DMS53 (cell line): ENCODE data around the gene ACHE.

ENCODE experiments used
- DNase-seq: peaks from one replicate; lab custom pipeline; 2025; lab: John Stamatoyannopoulos, UW

Gene ACHE

DNA sequence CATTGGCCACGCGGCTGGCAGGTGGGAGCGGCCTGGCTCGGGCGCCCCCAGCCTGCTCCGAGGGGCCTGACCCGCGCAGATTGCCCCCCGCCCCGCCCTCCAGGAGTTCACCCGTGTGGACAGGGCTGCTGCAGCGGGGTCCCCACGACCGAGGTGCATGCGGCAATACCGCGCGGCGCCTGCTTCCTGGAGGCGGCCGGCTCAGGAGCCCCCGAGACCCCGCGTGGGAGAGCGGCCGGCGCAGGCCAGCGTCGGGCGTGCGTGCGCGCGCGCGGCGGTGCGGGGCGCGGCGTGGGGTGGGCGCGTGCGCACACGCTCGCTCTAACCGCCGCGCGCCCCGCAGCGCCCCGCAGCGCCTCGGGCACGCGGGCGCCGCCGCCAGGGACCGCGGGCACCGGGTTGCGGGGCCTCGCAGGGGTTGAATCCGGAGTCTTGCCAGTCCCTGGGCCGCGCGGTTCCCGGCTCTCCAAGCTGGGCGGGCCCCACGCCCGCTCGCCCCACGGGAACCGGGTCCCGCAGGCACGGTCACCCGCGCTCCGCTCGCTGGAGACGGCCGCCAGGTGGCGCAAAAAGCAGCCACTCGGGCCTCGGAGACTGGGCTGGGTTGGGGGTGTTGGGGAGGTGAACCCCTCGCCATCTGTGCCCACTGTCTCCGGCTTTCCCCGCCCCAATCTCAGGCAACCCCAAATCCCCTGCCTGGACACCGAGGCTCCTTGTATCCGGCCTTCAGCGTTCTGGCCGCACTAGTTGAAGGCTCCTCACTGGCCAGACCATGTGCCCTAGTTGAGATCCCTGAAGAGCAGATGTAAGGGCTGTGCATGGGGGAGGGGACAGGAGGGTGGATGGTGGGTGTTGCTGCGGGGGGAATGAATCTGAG lies 1.3 kb upstream of the ACHE start:
- DNase-seq = peak; percentile 67

DNA sequence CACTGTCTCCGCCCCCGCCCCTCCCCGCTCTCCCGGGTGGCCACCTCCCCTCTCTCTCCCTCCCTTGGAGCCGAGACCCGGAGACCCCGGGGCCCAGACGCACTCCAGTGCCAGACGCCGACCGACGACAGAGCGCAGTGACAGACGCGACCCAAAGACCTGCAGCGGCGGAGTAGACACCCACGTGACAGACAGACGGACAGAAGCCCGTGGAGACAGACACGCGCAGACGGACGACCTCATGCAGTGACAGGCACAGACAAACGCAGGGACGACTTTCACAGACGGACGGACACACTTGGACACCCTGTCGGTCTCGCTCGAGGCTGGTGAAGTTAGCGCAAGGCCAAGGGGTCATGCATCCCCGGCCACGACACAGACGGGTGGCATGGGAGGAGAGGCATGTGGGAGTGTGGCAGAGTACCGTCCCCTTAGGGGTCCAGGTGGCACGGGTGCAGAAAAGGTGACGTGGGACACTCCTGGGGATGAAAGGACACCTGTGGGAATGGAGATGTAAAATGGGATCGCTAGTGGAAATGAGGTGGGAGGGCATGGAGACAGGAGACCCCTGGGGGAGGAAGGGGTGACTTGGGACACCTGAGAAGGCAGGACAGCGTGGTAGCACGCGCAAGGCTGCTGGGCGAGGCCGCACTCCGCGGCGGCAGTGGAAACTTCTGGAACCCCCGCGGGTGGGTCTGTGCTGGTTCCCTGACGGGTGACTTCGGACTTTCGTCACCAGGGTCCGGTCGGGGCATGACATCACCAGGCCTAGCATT lies 456 bp upstream of the ACHE start:
- DNase-seq = peak; percentile 55

DNA sequence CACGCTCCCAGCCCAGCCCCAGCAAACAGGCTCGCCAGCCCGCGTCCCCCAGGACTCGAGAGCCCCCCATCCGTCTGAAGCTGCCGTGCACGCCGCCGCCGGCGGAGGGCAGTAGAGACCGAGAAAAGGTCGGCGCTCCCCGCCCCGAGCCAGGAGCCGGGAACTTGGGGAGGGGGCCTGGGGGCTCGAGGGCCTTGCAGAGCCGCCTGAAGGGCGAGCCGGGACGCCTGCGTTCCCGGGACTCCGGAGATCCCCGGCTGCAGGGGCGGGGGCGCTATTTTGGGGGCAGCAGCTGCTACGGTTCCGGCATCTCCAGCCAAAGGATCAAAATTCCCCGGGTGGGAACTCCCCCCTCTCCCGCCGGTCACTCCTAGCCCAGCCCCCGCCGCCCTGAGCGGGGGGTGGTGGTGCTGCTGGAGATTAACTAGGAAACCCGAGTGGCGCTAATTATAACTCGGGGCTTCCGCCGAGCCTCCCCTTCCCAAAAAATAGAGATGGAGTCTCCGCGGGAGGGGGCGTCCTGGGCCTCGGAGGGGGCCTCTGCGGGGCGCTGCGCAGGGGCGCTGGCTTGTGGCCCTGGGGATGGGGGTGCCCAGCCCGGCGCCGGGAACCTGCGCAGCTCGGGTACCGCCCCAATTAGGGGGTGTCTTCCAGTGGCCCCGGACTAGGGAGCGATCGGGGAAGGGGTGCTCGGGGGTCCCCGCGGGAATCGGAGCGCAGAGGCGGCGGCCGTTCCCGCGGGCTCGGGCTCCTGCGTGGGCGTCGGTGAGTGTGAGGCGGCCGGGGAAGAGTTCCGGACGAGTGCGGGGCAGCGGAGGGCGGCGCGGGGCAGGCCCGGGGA lies 608 bp downstream of the ACHE start:
- DNase-seq = peak; percentile 41

DNA sequence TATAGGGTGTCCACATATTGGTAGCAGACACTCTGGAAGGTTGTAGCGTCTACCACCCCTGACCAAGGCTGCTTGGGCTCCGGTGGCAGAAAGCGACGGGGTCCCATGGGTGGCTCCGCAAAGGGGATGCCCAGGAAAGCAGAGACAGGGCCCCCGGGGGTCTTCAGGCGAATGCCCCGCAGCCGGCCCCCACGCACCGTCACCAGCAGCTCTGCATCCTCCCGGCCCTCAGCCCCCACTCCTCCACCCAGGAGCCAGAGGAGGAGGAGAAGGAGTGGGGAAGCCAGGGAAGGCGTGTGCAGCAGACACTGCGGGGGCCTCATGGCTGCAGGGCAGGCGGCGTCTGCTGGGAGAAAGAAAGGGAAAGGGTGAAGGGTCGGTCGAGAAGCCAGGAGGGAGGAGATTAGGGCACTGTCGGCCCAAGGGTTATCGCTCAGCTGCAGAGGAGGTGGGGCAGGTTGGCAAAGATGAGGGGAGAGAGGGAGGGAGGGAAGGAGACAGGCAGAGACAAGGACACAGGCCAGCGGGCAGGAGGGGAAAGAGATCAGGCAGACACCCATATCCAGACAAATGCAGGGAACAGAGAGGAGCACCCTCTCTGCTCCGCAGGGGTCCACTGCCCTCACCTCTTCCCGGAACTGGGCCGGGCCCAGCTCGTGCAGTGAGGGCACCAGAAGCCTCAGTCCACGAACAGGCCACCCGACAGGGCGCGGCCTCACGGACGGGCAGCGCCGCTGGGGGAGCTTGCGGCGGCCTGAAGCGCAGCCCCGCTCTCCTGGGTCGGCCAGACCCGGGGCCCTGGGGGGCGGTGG lies 1.6 kb downstream of the ACHE start:
- no peak for DNase-seq

DNA sequence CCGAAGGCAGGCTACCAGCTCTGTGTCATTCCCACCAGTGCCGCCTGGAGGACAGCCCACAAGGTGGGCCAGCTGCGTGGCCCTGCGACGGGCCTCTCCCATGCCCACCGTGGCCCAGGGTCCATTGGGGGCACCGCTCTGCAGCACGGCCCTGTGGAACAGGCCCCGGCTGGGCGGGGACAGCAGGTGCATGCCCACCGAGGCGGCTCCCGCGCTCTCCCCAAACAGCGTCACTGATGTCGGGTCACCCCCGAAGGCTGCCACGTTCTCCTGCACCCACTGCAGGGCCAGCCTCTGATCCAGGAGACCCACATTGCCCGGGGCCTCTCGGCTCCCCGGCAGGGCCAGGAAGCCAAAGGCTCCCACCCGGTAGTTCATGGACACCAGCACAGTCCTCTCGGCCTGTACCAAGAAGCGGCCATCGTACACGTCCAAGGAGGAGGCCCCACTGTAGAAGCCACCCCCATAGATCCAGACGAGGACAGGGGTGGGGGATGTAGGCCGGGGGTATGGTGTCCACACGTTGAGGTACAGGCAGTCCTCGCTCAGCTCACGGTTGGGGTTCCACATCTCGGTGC lies 2.3 kb downstream of the ACHE start:
- DNase-seq = no peak

DNA sequence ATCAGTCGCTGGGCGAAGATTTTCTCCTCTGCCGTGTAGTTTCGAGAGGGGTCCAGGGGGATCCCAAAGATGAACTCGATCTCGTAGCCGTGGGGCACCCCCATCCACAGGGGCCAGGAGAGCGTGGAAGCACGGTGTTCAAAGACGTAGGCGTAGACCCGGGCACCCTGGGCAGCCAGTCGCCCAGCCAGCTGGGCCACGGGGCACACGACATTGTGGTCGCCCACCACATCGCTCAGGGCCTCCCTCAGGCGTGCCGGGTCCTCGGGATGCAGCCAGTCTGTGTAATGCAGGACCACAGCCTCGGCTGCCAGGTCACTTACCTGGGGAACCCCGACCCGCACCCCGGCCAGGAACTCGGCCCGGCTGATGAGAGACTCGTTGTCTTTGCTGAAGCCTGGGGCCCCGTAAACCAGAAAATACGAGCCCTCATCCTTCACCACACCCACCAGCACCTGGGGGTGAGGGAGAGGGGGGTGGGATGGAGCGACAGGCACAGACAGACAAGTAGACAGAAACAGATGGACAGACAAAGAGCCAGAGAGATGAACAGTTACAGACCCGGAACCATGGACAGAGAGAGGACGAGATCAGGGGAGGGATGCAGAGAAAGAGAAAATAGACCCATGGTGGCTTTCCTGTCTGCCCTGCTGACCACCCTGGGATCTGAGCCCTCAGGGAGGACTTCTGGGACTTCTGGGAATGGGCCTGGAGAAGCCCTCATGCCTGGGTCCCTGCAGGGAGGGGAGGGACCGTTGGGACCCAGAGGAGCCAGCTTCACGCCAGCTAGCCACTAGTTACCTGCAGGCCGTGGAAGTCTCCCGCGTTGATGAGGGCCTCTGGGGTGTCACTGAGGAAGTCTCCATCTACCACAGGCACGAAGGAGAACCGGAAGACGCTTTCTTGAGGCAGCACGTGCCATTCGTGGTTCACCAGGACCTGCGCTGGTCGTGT lies 3.0 kb downstream of the ACHE start:
- DNase-seq = no peak

DNA sequence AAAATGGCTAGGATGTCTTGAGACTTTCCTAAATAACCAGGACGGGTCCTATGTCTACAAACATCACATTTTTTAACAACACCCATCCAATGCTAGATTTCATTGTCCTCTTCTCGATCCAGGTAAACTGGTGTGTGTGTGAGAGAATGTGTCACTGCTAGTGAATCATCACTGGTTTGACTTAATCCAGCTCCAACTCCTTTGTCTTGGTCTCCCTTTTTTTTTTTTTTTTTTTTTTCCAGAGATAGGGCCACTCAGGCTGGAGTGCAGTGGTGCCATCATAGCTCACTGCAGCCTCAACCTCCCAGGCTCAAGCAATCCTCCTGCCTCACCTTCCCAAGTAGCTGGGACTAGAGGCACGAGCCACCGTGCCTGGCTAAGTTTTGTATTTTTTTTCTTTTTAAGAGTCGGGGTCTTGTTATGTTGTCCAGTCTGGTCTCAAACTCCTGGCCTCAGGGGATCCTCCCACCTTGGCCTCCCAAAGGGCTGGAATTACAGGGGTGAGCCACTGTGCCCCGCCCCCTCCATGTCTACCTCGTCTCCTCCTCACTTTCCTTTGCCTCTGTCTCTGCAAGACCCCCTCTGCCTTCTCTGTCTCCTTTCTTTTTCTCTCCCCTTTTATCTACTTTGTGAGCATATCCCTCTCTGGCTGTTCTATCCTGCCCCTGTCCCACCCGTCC lies 4.0 kb downstream of the ACHE start:
- peak; percentile 74 for DNase-seq

DNA sequence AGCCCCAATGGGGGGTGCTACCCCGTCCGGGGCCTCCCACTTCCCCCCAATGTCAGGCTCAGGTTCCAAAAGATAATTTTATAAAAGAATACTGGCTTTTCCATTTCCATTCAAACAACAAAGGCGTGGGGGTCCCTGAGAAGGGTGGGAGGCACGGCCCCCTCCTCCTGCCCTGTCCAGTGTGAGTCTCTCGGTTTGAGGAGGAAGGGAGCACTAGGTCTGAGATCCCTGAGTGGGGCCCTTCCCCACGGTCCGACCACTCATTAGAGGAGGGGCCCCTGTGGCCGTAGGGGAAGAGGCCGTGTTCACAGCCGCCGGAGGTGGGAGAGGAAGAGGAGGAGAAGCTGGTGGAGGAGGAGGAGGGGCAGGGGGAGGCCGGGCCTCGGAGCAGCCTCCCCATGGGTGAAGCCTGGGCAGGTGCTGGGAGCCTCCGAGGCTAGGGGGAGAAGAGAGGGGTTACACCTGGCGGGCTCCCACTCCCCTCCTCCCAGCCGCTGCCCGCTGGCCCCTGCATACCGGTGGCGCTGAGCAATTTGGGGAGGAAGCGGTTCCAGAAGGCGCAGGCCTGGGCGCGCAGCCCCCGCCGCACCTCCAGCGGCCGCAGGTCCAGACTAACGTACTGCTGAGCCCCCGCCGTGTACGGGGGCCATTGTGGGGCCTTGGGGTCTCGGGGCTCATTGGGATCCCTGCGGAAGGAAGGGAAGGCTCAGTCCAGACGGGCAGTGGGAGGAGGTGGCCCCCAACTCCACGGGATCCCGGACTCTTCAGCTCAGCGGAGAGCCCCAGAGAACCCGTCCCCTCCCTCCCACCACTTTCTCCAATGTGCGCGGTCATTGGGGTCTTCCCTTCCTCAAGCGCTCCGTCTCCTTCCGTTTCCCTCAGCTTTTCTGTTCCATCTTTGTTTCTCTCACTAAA lies 4.8 kb downstream of the ACHE start:
- no peak for DNase-seq

DNA sequence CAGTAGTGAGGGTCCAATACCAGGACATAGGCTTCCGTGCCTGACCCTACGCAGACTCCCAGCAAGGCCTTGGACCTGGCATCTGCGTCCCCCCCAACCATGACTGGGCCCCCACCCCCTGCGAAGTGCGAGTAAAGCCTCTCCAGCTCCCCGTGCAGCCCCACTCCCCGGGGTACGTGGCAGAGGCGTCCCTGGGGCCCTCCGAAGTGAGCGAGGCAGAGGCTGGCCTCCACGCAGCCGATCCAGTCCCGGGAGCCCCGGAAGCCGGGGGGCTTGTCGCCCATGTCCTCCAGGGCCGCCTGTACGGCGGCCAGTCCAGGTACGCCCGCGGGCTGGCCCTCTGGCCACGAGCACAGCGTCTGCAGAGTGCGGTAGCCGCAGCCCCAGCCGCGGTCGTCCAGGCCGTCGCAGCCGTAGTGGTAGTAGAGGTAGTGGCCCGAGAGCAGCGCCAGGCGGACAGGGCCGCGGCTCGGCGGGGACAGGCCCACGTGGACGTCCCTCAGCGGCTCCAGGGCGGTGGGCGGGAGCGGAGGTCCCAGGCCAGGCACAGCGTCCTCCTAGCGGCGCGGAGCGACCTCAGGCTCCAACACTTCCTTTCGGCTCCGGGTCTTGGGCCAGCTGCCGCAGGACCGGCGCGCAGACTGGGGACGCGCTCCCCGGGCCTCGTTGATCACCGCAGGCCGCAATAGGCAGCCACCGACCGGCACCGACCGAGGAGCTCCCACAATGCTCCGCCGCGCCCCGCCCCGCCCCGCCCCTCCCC lies 6.5 kb downstream of the ACHE start, which contains the start of gene UFSP1:
TSS of gene UFSP1 (minus strand) at position 728 of the 763 bp plus-strand sequence. CDS start at position 284, 444 bp downstream.
- peak; percentile 92 for DNase-seq

DNA sequence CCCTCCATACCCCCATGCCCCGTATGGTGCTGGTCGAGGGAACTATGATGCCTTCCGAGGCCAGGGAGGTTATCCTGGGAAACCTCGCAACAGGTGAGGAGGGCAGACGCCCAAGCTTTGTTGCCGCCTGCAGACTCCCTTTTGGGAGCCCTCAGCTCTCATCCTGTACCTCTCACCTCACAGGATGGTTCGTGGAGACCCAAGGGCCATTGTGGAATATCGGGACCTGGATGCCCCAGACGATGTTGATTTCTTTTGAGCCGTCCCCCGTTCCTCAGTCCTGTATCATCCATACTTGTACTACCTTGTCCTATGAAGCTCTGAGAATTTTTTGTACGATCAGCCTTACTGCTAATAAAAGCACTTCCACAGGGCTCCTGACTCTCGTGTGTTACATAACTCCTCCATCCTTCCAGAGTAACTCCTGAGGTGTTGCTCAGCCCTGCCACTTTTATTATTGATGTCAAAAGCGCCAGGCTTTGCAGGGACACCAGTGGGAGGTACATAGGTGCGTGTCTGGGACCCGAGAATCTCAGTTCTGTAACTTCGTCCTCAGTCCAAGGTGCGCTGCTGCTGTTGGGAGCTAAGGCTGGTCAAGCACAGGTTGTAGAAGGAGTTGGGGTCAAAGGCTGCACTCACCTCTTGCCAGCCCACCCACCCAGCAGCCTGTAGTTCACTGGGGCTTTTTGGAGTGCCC lies 7.2 kb downstream of the ACHE start:
- peak; percentile 50 for DNase-seq

DNA sequence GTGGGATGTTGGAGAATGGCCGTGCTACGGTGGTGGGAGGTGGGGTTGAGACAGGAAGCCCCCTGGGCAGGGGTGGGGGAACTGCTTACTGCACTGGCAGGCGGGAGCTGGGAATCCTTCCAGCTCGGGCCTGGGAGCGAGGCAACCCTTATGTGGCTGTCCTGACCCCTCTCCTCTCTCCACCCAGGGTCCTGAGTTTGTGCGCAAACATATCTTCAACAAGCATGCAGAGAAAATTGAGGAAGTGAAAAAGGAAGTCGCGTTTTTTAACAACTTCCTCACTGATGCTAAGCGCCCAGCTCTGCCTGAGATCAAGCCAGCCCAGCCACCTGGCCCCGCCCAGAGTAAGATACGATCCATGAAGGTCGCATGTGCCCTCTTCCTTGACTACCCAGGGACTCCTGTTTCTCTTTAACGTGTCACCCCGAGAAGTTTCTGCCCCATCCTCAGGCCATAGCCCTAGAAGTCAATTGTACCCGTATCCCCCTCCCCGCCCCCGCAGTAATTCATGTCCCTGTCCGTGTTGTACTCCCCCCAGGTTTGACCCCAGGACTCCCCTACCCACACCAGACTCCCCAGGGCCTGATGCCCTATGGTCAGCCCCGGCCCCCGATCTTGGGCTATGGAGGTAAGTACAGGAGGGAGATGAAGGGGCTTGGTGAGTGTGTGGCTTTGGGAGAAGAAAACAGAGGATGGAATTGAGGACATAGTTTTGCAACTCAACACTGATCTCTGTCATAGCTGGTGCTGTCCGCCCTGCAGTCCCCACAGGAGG lies 8.0 kb downstream of the ACHE start:
- DNase-seq = no peak

DNA sequence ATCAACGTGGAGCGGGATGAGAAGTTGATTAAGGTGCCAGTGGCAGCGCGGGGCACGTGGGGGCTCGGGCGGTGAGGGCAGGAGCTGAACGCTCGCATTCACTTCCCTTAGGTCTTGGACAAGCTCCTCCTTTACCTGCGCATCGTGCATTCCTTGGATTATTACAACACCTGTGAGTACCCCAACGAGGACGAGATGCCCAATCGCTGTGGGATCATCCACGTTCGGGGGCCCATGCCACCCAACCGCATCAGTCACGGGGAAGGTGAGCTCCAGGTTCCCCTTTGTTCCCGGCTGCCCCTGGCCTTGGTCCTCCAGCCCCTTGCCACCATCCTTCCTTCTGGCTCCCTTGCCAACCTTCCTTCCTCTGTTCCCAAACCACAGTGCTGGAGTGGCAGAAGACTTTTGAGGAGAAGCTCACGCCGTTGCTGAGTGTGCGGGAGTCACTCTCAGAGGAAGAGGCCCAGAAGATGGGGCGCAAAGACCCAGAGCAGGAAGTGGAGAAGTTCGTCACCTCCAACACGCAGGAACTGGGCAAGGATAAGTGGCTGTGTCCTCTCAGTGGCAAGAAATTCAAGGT lies 8.7 kb downstream of the ACHE start:
- DNase-seq = no peak

DNA sequence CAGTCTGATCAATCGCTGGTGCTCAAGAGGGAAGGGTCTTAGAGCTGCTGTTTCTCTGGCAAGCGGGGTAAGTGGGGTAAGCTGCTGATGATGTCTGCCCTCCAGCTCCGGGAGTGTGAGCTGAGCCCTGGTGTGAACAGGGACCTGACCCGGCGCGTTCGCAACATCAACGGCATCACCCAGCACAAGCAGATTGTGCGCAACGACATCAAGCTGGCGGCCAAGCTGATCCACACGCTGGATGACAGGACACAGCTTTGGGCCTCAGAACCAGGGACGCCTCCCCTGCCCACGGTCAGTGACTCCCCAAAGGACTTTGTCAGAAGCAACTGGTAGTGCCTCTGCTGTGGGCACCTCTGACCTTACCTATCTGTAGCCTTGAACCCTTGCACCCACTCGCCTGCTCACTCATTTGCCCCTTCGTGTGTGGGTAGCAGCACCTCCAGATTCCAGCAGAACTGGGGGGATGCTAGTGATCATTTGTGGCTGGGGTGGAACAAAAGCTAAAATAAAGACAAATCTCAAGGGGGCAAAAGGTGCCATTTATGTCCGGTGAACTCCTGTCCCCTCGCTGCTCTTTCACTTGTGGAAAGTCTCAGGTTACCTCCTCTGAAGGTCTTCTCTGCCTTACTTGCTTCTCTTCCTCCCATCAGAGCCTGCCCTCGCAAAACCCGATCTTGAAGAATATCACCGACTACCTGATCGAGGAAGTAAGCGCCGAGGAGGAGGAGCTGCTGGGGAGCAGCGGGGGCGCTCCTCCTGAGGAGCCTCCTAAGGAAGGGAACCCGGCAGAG lies 9.3 kb downstream of the ACHE start:
- DNase-seq = no peak

DNA sequence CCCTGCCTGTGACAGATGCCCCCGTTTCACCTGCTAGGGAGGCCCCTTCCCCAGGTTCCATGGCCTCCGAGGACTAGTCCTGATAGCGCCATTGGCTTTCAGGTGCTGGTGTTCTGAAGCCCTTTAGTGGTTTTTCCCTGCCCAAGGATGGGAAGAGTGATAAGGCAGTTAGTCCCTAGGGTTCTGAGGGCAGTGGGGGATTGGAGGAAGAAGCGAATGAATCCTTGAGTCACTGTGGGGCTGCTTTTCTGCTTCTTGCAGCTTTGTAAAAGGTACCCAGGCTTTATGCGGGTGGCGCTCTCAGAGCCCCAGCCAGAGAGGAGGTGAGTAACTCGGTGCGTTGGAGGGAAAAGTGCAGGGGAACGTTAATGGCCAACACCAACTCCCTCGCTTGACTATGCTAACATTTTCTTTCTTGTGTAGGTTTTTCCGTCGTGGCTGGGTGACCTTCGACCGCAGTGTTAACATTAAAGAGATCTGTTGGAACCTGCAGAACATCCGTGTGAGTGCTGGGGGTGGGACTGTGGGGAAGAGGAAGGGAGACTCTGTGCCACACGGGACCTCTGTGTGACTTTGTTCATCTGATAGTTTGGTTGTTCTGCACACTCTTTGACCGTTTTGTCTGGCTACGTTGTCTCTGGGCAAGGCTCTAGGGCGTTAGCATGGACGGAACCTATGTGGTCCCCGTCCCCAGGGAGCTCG lies 10.1 kb downstream of the ACHE start:
- no peak for DNase-seq
